HG03520 (cell line): ENCODE measurements around the gene PPARA.

ENCODE experiments used
- ATAC-seq: cut with Tn5 transposase; IDR thresholded peaks from one replicate; pipeline ENCODE4 v1.9.1; 2021; ENCODE audit warnings: mild to moderate bottlenecking, moderate library complexity; ENCODE audit not compliant: unreplicated experiment

The PPARA gene

GRCh38 chr22:46202897-46203600 is 52.7 kb downstream of the PPARA start:
- ATAC-seq: no peak

- no peak for ATAC-seq
Observed at GRCh38 chr22:46203601-46203980, 53.3 kb downstream of the PPARA start.

- no peak for ATAC-seq
Observed at GRCh38 chr22:46209262-46209661, 58.9 kb downstream of the PPARA start.

DNA sequence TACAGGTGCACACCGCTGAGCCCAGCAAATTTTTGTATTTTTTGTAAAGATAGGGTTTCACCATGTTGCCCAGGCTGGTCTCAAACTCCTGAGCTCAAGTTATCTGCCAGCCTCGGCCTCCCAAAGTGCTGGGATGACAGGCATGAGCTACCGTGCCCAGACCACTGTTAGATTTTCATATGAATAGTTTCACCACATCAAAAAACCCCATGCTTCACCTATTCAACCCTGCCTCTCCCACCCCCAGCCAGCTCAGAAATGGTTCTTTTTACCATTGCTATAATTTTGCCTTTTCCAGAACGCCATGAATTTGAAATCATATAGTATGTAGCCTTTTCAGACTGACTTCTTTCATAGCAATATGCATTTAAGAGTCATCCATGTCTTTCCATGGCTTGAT is 61.9 kb downstream of the PPARA start:
- ATAC-seq: no peak

GRCh38 chr22:46213052-46213451 is 62.7 kb downstream of the PPARA start:
- no peak for ATAC-seq

- ATAC-seq: no peak
Observed at GRCh38 chr22:46214149-46214548, 63.8 kb downstream of the PPARA start.

DNA sequence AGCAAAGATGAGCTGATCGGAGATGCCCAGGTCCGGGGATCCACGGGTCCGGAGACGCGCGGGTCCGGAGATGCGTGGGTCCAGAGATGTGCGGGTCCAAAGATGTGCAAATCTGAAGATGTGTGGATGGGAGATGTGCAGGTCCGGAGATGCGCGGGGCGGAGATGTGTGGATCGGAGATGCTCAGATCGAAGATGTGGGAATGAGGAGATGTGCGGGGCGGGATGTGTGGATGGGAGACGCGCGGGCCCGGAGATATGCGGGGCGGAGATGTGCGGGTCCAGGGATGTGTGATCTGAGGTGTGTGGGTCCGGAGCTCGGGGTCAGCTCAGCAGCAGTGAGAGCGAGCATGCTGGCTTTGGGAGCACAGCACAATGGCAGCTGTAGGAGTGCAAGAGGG is 64.3 kb downstream of the PPARA start:
- ATAC-seq: no peak

- ATAC-seq: no peak
Observed at GRCh38 chr22:46219636-46220035, 69.3 kb downstream of the PPARA start.

GRCh38 chr22:46220921-46221320 is 70.6 kb downstream of the PPARA start:
- ATAC-seq: no peak

DNA sequence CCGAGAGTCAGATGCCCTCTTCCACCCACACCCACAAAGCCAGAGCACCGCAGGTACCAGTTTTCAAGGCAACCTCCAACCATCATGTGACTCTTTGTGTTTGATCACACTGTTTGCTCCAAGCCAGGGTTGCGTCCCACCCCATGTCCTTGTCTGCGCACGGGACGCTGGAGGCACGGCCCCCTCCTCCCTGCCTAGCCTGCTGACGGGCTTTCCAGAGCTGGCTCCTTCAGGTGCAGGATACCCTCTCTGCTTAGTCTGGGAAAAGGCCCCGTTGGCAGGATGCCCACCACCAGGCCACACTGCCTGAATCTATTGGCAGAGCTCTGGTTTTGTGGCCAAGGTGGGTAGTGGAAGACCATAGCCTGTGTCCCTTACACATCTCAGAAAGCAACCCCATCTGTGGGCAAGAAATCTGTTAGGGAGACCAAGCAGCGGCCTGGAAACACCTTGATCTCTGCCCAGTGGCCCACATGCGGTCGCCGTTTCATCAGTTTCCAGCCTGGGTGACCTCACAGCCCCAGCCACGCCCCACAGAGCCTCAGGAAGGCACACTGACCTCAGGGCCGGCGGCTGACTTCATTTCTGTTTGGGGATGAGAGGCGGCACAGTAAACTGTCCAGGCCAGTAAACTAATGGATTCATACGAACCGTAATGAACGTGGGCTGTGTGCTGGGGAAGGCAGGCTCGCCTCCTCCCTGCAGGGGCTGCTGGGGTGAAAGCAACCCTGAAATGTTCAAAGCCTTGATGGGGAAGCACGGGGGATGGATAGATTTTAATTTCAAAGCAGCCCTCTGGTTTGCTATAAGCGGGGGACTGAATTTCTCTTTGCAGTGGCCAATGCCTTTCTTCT is 73.9 kb downstream of the PPARA start:
- no peak for ATAC-seq

DNA sequence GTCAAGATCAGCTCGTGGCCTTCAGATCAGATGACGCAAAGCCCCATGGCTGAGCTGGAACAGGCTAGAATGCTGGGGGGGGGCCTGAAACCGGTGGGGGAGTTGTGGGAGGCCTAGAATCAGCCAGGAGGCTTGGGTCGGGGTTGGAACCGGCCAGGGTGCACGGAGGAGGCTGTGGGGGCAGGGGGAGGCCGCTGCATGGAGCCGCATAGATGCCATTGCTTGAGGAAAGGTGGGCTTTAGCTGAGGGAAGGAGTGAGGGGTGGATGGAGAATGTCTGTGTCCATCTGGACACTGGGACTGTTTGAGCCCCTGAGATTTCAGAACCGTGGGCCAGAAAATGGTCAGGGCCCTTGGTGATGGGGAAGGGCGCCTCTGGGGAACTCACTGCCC is 74.6 kb downstream of the PPARA start:
- ATAC-seq: no peak

DNA sequence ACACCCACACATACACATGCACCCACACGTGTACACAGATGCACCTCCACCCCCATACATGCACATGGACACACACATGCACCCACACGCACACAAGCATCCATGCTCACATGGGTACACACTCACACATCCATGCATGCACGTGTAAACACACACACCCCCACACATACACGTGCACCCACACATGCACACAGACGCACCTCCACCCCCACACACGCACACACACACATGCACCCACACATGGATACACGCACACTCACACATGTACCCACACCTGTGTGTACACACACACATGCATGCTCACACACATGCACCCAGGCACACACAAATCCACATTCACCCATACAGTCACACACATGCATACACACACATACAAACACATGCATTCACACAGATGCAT is 75.3 kb downstream of the PPARA start:
- ATAC-seq: no peak

- no peak for ATAC-seq
Observed at GRCh38 chr22:46226577-46226976, 76.3 kb downstream of the PPARA start.

GRCh38 chr22:46229701-46230100 is 79.4 kb downstream of the PPARA start:
- ATAC-seq: no peak

GRCh38 chr22:46230262-46230901 is 80.1 kb downstream of the PPARA start:
- ATAC-seq: no peak

DNA sequence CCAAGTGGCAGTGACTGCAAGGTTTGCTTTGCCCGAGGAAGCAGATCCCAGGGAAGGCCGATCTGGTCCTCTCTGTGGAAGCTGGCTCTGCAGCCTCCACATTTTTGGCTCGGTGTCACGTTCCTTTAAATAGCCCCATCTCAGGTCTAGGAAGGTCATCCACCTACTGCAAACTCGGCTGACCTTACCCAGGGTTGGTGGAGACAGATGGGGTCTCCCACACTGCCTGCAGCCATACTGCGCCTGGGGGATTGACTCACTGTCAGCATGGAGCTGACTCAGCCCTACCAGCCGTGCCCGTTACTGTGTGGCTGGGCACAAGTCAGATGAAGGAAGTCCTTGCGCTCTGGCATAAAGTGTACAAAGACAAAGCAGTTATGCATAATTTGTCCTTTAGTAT is 82.9 kb downstream of the PPARA start:
- no peak for ATAC-seq

- ATAC-seq: no peak
Observed at GRCh38 chr22:46234969-46235368, 84.6 kb downstream of the PPARA start.

DNA sequence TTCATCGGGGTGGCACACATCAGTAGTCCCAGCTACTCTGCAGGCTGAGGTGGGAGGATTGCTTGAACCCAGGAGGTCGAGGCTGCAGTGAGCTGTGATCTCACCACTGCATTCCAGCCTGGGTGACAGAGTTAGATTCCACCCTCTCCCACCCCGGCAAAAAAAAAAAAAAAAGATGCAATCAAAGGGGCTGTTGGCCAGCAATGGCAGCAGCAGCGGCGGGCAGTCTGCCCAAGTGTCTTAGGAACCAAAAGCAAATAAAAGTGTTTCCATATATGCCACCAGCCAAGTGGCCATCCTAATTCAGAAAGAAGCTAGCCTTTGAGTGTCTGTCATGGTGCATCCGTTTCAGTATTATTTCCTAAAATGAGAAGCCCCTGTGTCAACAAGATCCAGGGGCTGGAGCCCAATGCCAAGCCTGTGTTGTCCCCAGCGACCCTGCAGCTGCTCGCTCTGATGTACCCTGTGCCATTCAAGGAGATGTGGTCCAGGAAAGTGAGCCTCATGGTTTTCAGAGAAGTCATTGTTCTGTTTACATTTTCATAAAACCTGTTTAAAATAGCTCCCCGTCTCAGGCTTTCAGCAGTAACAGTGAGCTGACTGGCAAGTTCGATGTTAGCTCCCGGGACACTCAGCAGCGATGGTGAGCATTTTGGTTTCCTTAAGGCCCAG is 87.3 kb downstream of the PPARA start:
- ATAC-seq: no peak

DNA sequence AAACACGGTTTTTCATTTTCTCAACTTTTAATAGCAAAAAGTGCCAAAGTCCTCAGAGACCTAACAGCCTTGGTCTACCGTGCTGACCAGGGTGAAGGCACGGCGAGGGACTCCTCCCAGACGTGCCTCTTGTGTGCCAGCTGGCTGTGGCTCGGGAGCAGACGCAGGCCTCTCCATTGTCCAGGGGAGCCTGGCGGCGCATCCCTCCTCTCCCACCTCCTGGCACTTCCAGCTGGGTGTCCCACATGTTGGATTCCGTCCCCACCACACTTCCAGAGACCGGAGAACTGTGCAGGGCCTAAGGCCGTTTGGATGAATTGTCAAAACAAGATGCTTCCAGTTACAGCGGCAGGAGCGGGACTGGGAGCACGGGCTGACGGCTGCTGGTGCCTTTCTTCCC is 88.2 kb downstream of the PPARA start:
- no peak for ATAC-seq

GRCh38 chr22:46239261-46240048 is 89.1 kb downstream of the PPARA start:
- ATAC-seq: no peak

GRCh38 chr22:46240073-46240472 is 89.7 kb downstream of the PPARA start:
- no peak for ATAC-seq
